HG03175 (cell line): ENCODE results near the gene SPRY2.

Experiments used
- ATAC-seq: cut with Tn5 transposase; IDR thresholded peaks from one replicate; pipeline ENCODE4 v1.9.1; 2021; ENCODE audit warnings: mild to moderate bottlenecking, moderate library complexity; ENCODE audit not compliant: unreplicated experiment

Gene SPRY2

GRCh38 chr13:80314711-80315653 is 25.9 kb downstream of the SPRY2 start:
- ATAC-seq, result no peak

GRCh38 chr13:80313668-80314256 is 27.2 kb downstream of the SPRY2 start:
- ATAC-seq, result no peak

GRCh38 chr13:80312967-80313366 is 28.0 kb downstream of the SPRY2 start:
- no peak for ATAC-seq

GRCh38 chr13:80312012-80312704 is 28.8 kb downstream of the SPRY2 start:
- no peak for ATAC-seq

GRCh38 chr13:80309926-80310325 is 31.0 kb downstream of the SPRY2 start:
- no peak for ATAC-seq

GRCh38 chr13:80307401-80307987 is 33.4 kb downstream of the SPRY2 start:
- ATAC-seq, result no peak

- ATAC-seq, result no peak
These were observed 34.5 kb downstream of the SPRY2 start for GRCh38 chr13:80306337-80306972.

- no peak for ATAC-seq
These were observed 35.2 kb downstream of the SPRY2 start for GRCh38 chr13:80305737-80306136.

GRCh38 chr13:80303225-80303811 is 37.6 kb downstream of the SPRY2 start:
- ATAC-seq, result no peak

GRCh38 chr13:80299046-80299445 is 41.9 kb downstream of the SPRY2 start:
- ATAC-seq, result no peak

GRCh38 chr13:80297503-80297902 is 43.4 kb downstream of the SPRY2 start:
- ATAC-seq, result no peak

- no peak for ATAC-seq
These were observed 43.8 kb downstream of the SPRY2 start for GRCh38 chr13:80297094-80297493.

- no peak for ATAC-seq
These were observed 44.3 kb downstream of the SPRY2 start for GRCh38 chr13:80296638-80297037.

- ATAC-seq, result no peak
These were observed 50.3 kb downstream of the SPRY2 start for GRCh38 chr13:80290591-80290990.
